ENCODE measurements around the gene MYORG. TPM values are rescaled to one million over a fixed set of nuclear protein-coding genes. Genes with fewer than 3 reads are reported as not detected.
"Not testable (repeated sequence)": the region's sequence is repeated elsewhere in the genome, so short reads cannot be mapped to it uniquely, and the experiment has no call there.

Gene MYORG
- total RNA-seq, 1 experiment from 2014 or later: 0.45 TPM

DNA sequence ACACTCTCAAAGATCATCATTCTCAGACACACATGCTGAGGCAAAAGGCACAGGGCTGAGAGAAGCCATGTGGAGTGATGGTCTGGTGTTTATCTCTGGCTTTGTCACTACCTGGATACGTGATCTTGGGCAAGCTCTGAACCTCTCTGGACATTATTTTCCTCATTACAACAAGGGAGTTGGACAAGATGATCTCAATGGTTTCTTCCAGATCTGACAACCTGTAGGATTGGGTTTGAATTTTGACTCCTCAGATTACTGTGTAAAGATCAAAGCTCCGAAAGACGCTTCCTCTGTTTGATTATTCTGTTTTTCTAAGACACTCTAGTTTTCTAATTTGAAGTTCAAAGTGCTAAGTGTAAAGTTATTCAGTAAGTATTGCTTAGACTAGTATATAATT, 27.4 kb downstream of the MYORG start:
- Histone ChIP-seq H3K4me2 (ENCODE audit: low read depth, low read length, poor library complexity, severe bottlenecking) (no peak overlapping the region), H4K20me1 (ENCODE audit: insufficient read depth, low read depth, low read length) (no peaks in the 10 kb centered on the region), H3K9me2 (replicated peaks; ENCODE audit: insufficient read depth, low read length) (no peaks in the 10 kb centered on the region), H2AFZ (ENCODE audit: low read length) (no peak overlapping the region), H3K27me3 (ENCODE audit: low read length) (no peaks in the 10 kb centered on the region), H3K36me3 (ENCODE audit: insufficient read depth, low read length) (no peaks in the 10 kb centered on the region), H3K27ac (ENCODE audit: low read length) (no peak overlapping the region), H3K4me1 (ENCODE audit: low read length) (no peaks in the 10 kb centered on the region), H3K79me2 (ENCODE audit: low read length) (no peaks in the 10 kb centered on the region), H3K4me3 (ENCODE audit: low read length) (no peak overlapping the region), H3K9me3 (ENCODE audit: low read length) (no peaks in the 10 kb centered on the region), H3K9ac (ENCODE audit: low read length) (no peak overlapping the region)
- no peak for DNase-seq

DNA sequence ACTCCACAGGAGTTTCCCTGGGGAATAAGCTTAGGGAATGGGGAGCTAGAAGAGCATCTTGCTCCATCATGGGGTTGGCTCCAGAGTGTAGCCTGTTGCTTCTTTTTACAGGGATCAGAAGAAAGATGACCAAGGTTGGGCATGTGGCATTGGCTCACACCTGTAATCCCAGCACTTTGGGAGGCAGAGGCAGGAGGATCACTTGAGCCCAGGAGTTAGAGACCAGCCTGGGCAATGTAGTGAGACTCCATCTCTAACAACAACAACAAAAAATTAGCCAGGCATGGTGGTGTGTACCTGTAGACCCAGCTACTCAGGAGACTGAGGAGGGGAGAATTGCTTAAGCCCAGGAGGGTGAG, 28.9 kb downstream of the MYORG start:
- Histone ChIP-seq H2AFZ (ENCODE audit: low read length) (no peak overlapping the region), H3K9me3 (ENCODE audit: low read length) (no peaks in the 10 kb centered on the region), H3K9me2 (replicated peaks; ENCODE audit: insufficient read depth, low read length) (no peaks in the 10 kb centered on the region), H3K36me3 (ENCODE audit: insufficient read depth, low read length) (no peaks in the 10 kb centered on the region), H3K79me2 (ENCODE audit: low read length) (no peaks in the 10 kb centered on the region), H3K9ac (ENCODE audit: low read length) (no peak overlapping the region), H3K27me3 (ENCODE audit: low read length) (no peaks in the 10 kb centered on the region), H3K4me2 (ENCODE audit: low read depth, low read length, poor library complexity, severe bottlenecking) (no peak overlapping the region), H3K27ac (ENCODE audit: low read length) (no peak overlapping the region), H3K4me1 (ENCODE audit: low read length) (no peaks in the 10 kb centered on the region), H3K4me3 (ENCODE audit: low read length) (no peak overlapping the region), H4K20me1 (ENCODE audit: insufficient read depth, low read depth, low read length) (no peaks in the 10 kb centered on the region)
- DNase-seq: no peak

- no peak for DNase-seq
- no peaks in the 10 kb centered on the region for H3K36me3 ChIP-seq (ENCODE audit: insufficient read depth, low read length)
- no peak overlapping the region for H3K9ac ChIP-seq (ENCODE audit: low read length)
- H3K9me2 ChIP-seq (replicated peaks; ENCODE audit: insufficient read depth, low read length): no peaks in the 10 kb centered on the region
- no peaks in the 10 kb centered on the region for H4K20me1 ChIP-seq (ENCODE audit: insufficient read depth, low read depth, low read length)
- H3K4me3 ChIP-seq (ENCODE audit: low read length): no peak overlapping the region
- H3K4me1 ChIP-seq (ENCODE audit: low read length): no peaks in the 10 kb centered on the region
- no peaks in the 10 kb centered on the region for H3K27me3 ChIP-seq (ENCODE audit: low read length)
- H3K79me2 ChIP-seq (ENCODE audit: low read length): no peaks in the 10 kb centered on the region
- no peak overlapping the region for H2AFZ ChIP-seq (ENCODE audit: low read length)
- no peak overlapping the region for H3K4me2 ChIP-seq (ENCODE audit: low read depth, low read length, poor library complexity, severe bottlenecking)
- H3K9me3 ChIP-seq (ENCODE audit: low read length): no peaks in the 10 kb centered on the region
- no peak overlapping the region for H3K27ac ChIP-seq (ENCODE audit: low read length)
Observed at GRCh38 chr9:34346873-34347799, 29.6 kb downstream of the MYORG start.

- Histone ChIP-seq H3K9me2 (replicated peaks; ENCODE audit: insufficient read depth, low read length) (no peaks in the 10 kb centered on the region), H3K4me1 (ENCODE audit: low read length) (no peaks in the 10 kb centered on the region), H3K27ac (ENCODE audit: low read length) (no peak overlapping the region), H3K9me3 (ENCODE audit: low read length) (no peaks in the 10 kb centered on the region), H3K4me3 (ENCODE audit: low read length) (no peak overlapping the region), H3K9ac (ENCODE audit: low read length) (no peak overlapping the region), H4K20me1 (ENCODE audit: insufficient read depth, low read depth, low read length) (no peaks in the 10 kb centered on the region), H3K4me2 (ENCODE audit: low read depth, low read length, poor library complexity, severe bottlenecking) (no peak overlapping the region), H3K79me2 (ENCODE audit: low read length) (no peaks in the 10 kb centered on the region), H2AFZ (ENCODE audit: low read length) (no peak overlapping the region), H3K27me3 (ENCODE audit: low read length) (no peaks in the 10 kb centered on the region), H3K36me3 (ENCODE audit: insufficient read depth, low read length) (no peaks in the 10 kb centered on the region)
- DNase-seq: no peak
Observed at GRCh38 chr9:34343605-34344004, 33.1 kb downstream of the MYORG start.

DNA sequence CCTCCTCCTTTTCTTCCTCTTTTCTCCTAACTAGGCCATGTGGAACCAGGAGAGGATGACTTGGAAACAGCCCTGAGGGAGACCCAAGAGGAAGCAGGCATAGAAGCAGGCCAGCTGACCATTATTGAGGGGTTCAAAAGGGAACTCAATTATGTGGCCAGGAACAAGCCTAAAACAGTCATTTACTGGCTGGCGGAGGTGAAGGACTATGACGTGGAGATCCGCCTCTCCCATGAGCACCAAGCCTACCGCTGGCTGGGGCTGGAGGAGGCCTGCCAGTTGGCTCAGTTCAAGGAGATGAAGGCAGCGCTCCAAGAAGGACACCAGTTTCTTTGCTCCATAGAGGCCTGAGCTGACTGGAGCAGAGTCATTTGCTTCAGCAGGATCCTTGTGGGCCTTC, 33.6 kb downstream of the MYORG start:
- H4K20me1 ChIP-seq (ENCODE audit: insufficient read depth, low read depth, low read length): no peaks in the 10 kb centered on the region
- no peak for DNase-seq
- no peaks in the 10 kb centered on the region for H3K79me2 ChIP-seq (ENCODE audit: low read length)
- H3K9me2 ChIP-seq (replicated peaks; ENCODE audit: insufficient read depth, low read length): no peaks in the 10 kb centered on the region
- H3K9ac ChIP-seq (ENCODE audit: low read length): no peak overlapping the region
- no peak overlapping the region for H3K27ac ChIP-seq (ENCODE audit: low read length)
- no peak overlapping the region for H3K4me2 ChIP-seq (ENCODE audit: low read depth, low read length, poor library complexity, severe bottlenecking)
- no peak overlapping the region for H2AFZ ChIP-seq (ENCODE audit: low read length)
- no peak overlapping the region for H3K4me3 ChIP-seq (ENCODE audit: low read length)
- no peaks in the 10 kb centered on the region for H3K4me1 ChIP-seq (ENCODE audit: low read length)
- H3K36me3 ChIP-seq (ENCODE audit: insufficient read depth, low read length): no peaks in the 10 kb centered on the region
- H3K9me3 ChIP-seq (ENCODE audit: low read length): no peaks in the 10 kb centered on the region
- no peaks in the 10 kb centered on the region for H3K27me3 ChIP-seq (ENCODE audit: low read length)

DNA sequence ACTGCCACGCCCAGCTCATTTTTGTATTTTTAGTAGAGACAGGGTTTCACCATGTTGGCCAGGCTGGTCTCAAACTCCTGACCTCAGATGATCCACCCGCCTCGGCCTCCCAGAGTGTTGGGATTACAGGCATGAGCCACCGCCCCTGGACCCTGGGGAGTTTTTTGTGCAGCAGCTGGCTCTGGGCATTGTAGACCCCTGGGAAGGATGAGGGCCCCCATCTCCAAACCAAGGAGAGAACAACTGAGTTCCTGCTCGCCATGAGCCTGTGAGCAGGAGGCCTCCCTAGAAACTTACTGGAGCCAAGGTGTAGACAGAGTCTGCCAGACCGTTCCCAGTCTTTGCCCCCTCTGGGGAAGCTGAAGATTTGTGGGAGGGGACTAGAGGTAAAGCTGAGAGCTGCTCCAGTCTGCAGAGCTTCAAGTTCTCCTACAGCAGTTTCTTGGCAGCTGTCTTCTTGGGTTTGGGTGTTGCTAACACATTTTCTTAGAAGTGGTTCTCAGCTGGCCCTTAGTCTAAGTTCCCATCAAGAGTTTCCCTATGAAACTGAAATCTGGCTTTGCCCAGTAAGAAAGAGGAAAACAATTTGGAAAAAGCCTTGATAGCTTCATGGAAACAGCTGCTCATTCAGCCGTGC, 34.9 kb downstream of the MYORG start:
- H3K27me3 ChIP-seq (ENCODE audit: low read length): no peaks in the 10 kb centered on the region
- no peak overlapping the region for H2AFZ ChIP-seq (ENCODE audit: low read length)
- no peak for DNase-seq
- no peaks in the 10 kb centered on the region for H3K4me1 ChIP-seq (ENCODE audit: low read length)
- no peak overlapping the region for H3K27ac ChIP-seq (ENCODE audit: low read length)
- H4K20me1 ChIP-seq (ENCODE audit: insufficient read depth, low read depth, low read length): no peaks in the 10 kb centered on the region
- peaks cover 3% of the 10 kb centered on the region; the same call in 1 of the 2 replicates for H3K79me2 ChIP-seq (ENCODE audit: low read length)
- H3K9ac ChIP-seq (ENCODE audit: low read length): no peak overlapping the region
- no peak overlapping the region for H3K4me3 ChIP-seq (ENCODE audit: low read length)
- H3K9me3 ChIP-seq (ENCODE audit: low read length): no peaks in the 10 kb centered on the region
- H3K9me2 ChIP-seq (replicated peaks; ENCODE audit: insufficient read depth, low read length): no peaks in the 10 kb centered on the region
- no peak overlapping the region for H3K4me2 ChIP-seq (ENCODE audit: low read depth, low read length, poor library complexity, severe bottlenecking)
- no peaks in the 10 kb centered on the region for H3K36me3 ChIP-seq (ENCODE audit: insufficient read depth, low read length)

- no peak overlapping the region for H3K27ac ChIP-seq (ENCODE audit: low read length)
- no peak overlapping the region for H3K4me2 ChIP-seq (ENCODE audit: low read depth, low read length, poor library complexity, severe bottlenecking)
- no peak overlapping the region for H2AFZ ChIP-seq (ENCODE audit: low read length)
- peak; percentile 30 for DNase-seq
- H3K9me2 ChIP-seq (replicated peaks; ENCODE audit: insufficient read depth, low read length): no peaks in the 10 kb centered on the region
- no peak overlapping the region for H3K4me3 ChIP-seq (ENCODE audit: low read length)
- no peaks in the 10 kb centered on the region for H4K20me1 ChIP-seq (ENCODE audit: insufficient read depth, low read depth, low read length)
- peaks cover 3% of the 10 kb centered on the region; the same call in 1 of the 2 replicates for H3K4me1 ChIP-seq (ENCODE audit: low read length)
- no peak overlapping the region for H3K9ac ChIP-seq (ENCODE audit: low read length)
- H3K9me3 ChIP-seq (ENCODE audit: low read length): no peaks in the 10 kb centered on the region
- peaks cover 6% of the 10 kb centered on the region; the same call in 1 of the 2 replicates for H3K79me2 ChIP-seq (ENCODE audit: low read length)
- no peaks in the 10 kb centered on the region for H3K36me3 ChIP-seq (ENCODE audit: insufficient read depth, low read length)
- H3K27me3 ChIP-seq (ENCODE audit: low read length): no peaks in the 10 kb centered on the region
Observed at GRCh38 chr9:34338665-34339385, 37.9 kb downstream of the MYORG start.

DNA sequence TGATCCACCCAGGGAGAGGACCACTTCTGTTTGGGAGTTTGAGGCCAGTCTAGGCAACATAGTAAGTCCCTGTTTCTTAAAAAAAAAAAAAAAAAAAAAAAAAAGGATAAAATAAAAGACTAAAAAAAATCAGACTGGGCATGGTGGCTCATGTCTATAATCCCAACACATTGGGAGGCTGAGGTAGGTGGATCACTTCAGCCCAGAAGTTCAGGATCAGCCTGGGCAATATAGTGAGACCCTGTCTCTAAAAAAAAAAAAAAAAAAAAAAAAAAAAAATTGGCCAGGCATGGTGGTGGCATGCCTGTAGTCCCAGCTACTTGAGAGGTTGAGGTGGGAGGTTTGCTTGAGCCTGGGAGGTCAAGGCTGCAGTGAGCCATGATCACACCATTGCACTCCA, 38.6 kb downstream of the MYORG start:
- not testable (repeated sequence) for H3K9me2 ChIP-seq (replicated peaks; ENCODE audit: insufficient read depth, low read length); H2AFZ ChIP-seq (ENCODE audit: low read length); H4K20me1 ChIP-seq (ENCODE audit: insufficient read depth, low read depth, low read length); H3K36me3 ChIP-seq (ENCODE audit: insufficient read depth, low read length); H3K4me3 ChIP-seq (ENCODE audit: low read length); H3K27me3 ChIP-seq (ENCODE audit: low read length); H3K4me1 ChIP-seq (ENCODE audit: low read length); H3K79me2 ChIP-seq (ENCODE audit: low read length); H3K4me2 ChIP-seq (ENCODE audit: low read depth, low read length, poor library complexity, severe bottlenecking); H3K9ac ChIP-seq (ENCODE audit: low read length); DNase-seq; H3K9me3 ChIP-seq (ENCODE audit: low read length); H3K27ac ChIP-seq (ENCODE audit: low read length)
